Hepatocyte (in vitro differentiated cells): ENCODE measurements around the gene TFDP1. TPM values are rescaled to one million over a fixed set of nuclear protein-coding genes. Genes with fewer than 3 reads are reported as not detected.
"Not testable (repeated sequence)": the region's sequence is repeated elsewhere in the genome, so short reads cannot be mapped to it uniquely, and the experiment has no call there.

ENCODE experiments used
- DNase-seq: peaks from one replicate; pipeline ENCODE4 v3.0.0-alpha.2; 2016; ENCODE audit warnings: low spot score
- H2AFZ ChIP-seq: fragments of 200-600 bp; sonication (generic); 2 replicates; pipeline ENCODE4 v1.6.0; 2016; ENCODE audit warnings: antibody characterized with exemption, mild to moderate bottlenecking
- H3K27ac ChIP-seq: fragments of 200-600 bp; sonication (generic); 2 replicates; pipeline ENCODE4 v1.5.1; 2016; ENCODE audit warnings: mild to moderate bottlenecking
- H3K27me3 ChIP-seq: fragments of 200-600 bp; sonication (generic); 2 replicates; pipeline ENCODE4 v1.6.1; 2016
- H3K36me3 ChIP-seq: fragments of 200-600 bp; sonication (generic); replicated peaks from 2 replicates; pipeline ENCODE4 v1.5.1; 2016; ENCODE audit warnings: low read depth; ENCODE audit not compliant: insufficient read depth
- H3K4me1 ChIP-seq: fragments of 200-600 bp; sonication (generic); 2 replicates; pipeline ENCODE4 v1.5.1; 2016; ENCODE audit warnings: mild to moderate bottlenecking, moderate library complexity; ENCODE audit not compliant: insufficient read depth
- H3K4me2 ChIP-seq: fragments of 200-600 bp; sonication (generic); 2 replicates; pipeline ENCODE4 v1.6.0; 2016
- H3K4me3 ChIP-seq: fragments of 200-600 bp; sonication (generic); 2 replicates; pipeline ENCODE4 v1.5.1; 2016; ENCODE audit warnings: mild to moderate bottlenecking
- H3K79me2 ChIP-seq: fragments of 200-600 bp; sonication (generic); 2 replicates; pipeline ENCODE4 v1.6.0; 2017; ENCODE audit warnings: mild to moderate bottlenecking
- H3K9me2 ChIP-seq: fragments of 200-600 bp; sonication (generic); replicated peaks from 2 replicates; pipeline ENCODE4 v1.6.0; 2017; ENCODE audit warnings: mild to moderate bottlenecking; ENCODE audit not compliant: insufficient read depth
- H3K9me3 ChIP-seq: fragments of 200-600 bp; sonication (generic); 2 replicates; pipeline ENCODE4 v1.5.1; 2016; ENCODE audit warnings: low read depth, mild to moderate bottlenecking
- H4K20me1 ChIP-seq: fragments of 200-600 bp; sonication (generic); 2 replicates; pipeline ENCODE4 v1.6.0; 2016; ENCODE audit warnings: mild to moderate bottlenecking; ENCODE audit not compliant: insufficient read depth, poor library complexity, severe bottlenecking
- CTCF ChIP-seq: fragments of 200-600 bp; sonication (generic); IDR thresholded peaks from 2 replicates; pipeline ENCODE4 v1.5.1; 2016; ENCODE audit warnings: antibody characterized with exemption, mild to moderate bottlenecking; ENCODE audit not compliant: poor library complexity
- EZH2 ChIP-seq: fragments of 200-600 bp; sonication (generic); IDR thresholded peaks from 2 replicates; pipeline ENCODE4 v1.6.1; 2016; ENCODE audit warnings: antibody characterized with exemption, mild to moderate bottlenecking, borderline replicate concordance
- EZH2phosphoT487 ChIP-seq: fragments of 200-600 bp; sonication (generic); IDR thresholded peaks from one replicate; pipeline ENCODE4 v1.6.1; 2018; ENCODE audit warnings: antibody characterized with exemption, mild to moderate bottlenecking, low read depth, moderate library complexity; ENCODE audit not compliant: unreplicated experiment, severe bottlenecking
- WGBS: methylation state at CpG from one replicate; pipeline ENCODE4 v1.1.6; 2016; ENCODE audit warnings: low lambda C conversion rate; ENCODE audit errors: missing lambda C conversion rate; 5-methylcytosine and 5-hydroxymethylcytosine counted together
- polyA plus RNA-seq: library from polyadenylated mRNA; unstranded; fragments of >200 nt; fragmentation: Nextera tagmentation; extraction: Ambion mirVana; gene quantifications from 2 replicates; pipeline ENCODE4 v1.2.1, GENCODE V29; 2016
- total RNA-seq: library from RNA; depleted of rRNA; stranded (reverse); fragments of >200 nt; gene quantifications from 2 replicates; pipeline ENCODE4 v1.2.3, GENCODE V29; 2014

TFDP1 gene
- total and polyA plus RNA-seq, 2 experiments from 2014 or later, result 54.0 to 62.9 TPM

- no peak overlapping the region for H2AFZ ChIP-seq
Measured at GRCh38 chr13:113562085-113562749, 22.3 kb upstream of the TFDP1 start.

GRCh38 chr13:113562844-113563243, 21.7 kb upstream of the TFDP1 start:
- no peak overlapping the region for H2AFZ ChIP-seq
- no peak for DNase-seq
- WGBS, result 79% methylated on average over 7 of the region's 7 CpGs
- no peaks in the 10 kb centered on the region for H3K36me3 ChIP-seq
- no peaks in the 10 kb centered on the region for H3K4me1 ChIP-seq
- no peak overlapping the region for H3K27ac ChIP-seq
- no peak overlapping the region for H3K4me2 ChIP-seq
- no peaks in the 10 kb centered on the region for H3K27me3 ChIP-seq
- H3K9me3 ChIP-seq, result no peaks in the 10 kb centered on the region
- no peaks in the 10 kb centered on the region for H4K20me1 ChIP-seq
- H3K9me2 ChIP-seq, result no peaks in the 10 kb centered on the region
- H3K79me2 ChIP-seq, result no peaks in the 10 kb centered on the region
- no peak overlapping the region for H3K4me3 ChIP-seq
- TF ChIP-seq EZH2 (no peak), CTCF (no peak), EZH2phosphoT487 (no peak)

More at GRCh38 chr13:113562085-113562749, 22.3 kb upstream of the TFDP1 start:
- Histone ChIP-seq H3K9me3 (no peaks in the 10 kb centered on the region), H3K27me3 (no peaks in the 10 kb centered on the region), H3K4me3 (no peak overlapping the region), H3K79me2 (no peaks in the 10 kb centered on the region), H3K4me1 (no peaks in the 10 kb centered on the region), H3K36me3 (no peaks in the 10 kb centered on the region), H3K9me2 (no peaks in the 10 kb centered on the region), H4K20me1 (no peaks in the 10 kb centered on the region), H3K4me2 (peak overlapping the region; percentile 67), H3K27ac (no peak overlapping the region)
- WGBS, result 26% methylated on average over 14 of the region's 14 CpGs
- DNase-seq, result peak; percentile 85
- TF ChIP-seq EZH2 (no peak), CTCF (peak; percentile 82), EZH2phosphoT487 (no peak)

DNA sequence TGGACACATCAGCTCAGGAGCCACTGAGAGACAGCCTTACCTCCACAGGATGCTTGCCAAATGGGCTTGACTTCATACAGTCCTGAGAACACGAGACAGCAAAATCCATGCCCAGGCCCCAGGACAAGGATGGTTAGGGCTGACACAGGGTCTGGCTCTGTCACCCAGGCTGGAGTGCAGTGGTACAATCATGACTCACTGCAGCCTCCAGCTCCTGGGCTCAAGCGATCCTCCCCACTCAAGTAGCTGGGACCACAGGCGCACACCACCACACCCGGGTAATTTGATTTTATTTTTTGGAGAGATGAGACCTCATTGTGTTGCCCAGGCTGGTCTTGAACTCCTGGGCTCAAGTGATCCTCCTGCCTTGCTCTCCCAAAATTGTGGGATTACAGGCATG, 21.0 kb upstream of the TFDP1 start:
- not testable (repeated sequence) for H3K36me3 ChIP-seq, H3K4me2 ChIP-seq, H4K20me1 ChIP-seq, H3K79me2 ChIP-seq, DNase-seq, H3K4me3 ChIP-seq, H3K9me3 ChIP-seq, H3K9me2 ChIP-seq, H3K27me3 ChIP-seq, H2AFZ ChIP-seq, H3K4me1 ChIP-seq, H3K27ac ChIP-seq
- 70% methylated on average over 4 of the region's 4 CpGs for WGBS

GRCh38 chr13:113564331-113565023, 20.1 kb upstream of the TFDP1 start:
- no peak overlapping the region for H3K27ac ChIP-seq
- no peaks in the 10 kb centered on the region for H3K4me1 ChIP-seq
- no peaks in the 10 kb centered on the region for H3K9me2 ChIP-seq
- no peak overlapping the region for H3K4me3 ChIP-seq
- no peak overlapping the region for H3K4me2 ChIP-seq
- H2AFZ ChIP-seq, result no peak overlapping the region
- no peaks in the 10 kb centered on the region for H3K79me2 ChIP-seq
- 92% methylated on average over 7 of the region's 17 CpGs for WGBS
- H3K9me3 ChIP-seq, result no peaks in the 10 kb centered on the region
- no peak for TF ChIP-seq EZH2
- no peak for TF ChIP-seq EZH2phosphoT487
- no peak for TF ChIP-seq CTCF
- DNase-seq, result no peak
- H3K36me3 ChIP-seq, result no peaks in the 10 kb centered on the region
- H3K27me3 ChIP-seq, result no peaks in the 10 kb centered on the region
- H4K20me1 ChIP-seq, result no peaks in the 10 kb centered on the region
